WERI-Rb-1 (cell line): ENCODE data around the gene GNL3.

Source experiments
- DNase-seq: peaks from one replicate; pipeline ENCODE4 v3.0.0-alpha.2; 2020
- H3K27ac ChIP-seq: fragments of 250-450 bp; sonication (Bioruptor Pico); 2 replicates; pipeline ENCODE4 v1.5.1; 2020; ENCODE audit warnings: mild to moderate bottlenecking, moderate library complexity
- H3K27me3 ChIP-seq: fragments of 250-450 bp; sonication (Bioruptor Pico); 2 replicates; pipeline ENCODE4 v1.5.1; 2021; ENCODE audit warnings: mild to moderate bottlenecking, low read depth, moderate library complexity; ENCODE audit not compliant: insufficient read depth, severe bottlenecking
- H3K36me3 ChIP-seq: fragments of 250-450 bp; sonication (Bioruptor Pico); 2 replicates; pipeline ENCODE4 v1.5.1; 2020; ENCODE audit warnings: mild to moderate bottlenecking, moderate library complexity
- H3K4me3 ChIP-seq: 2 replicates; pipeline ENCODE4 v1.5.1; 2011; ENCODE audit warnings: low read depth, mild to moderate bottlenecking, control low read depth, low read length
- H3K9me3 ChIP-seq: fragments of 250-450 bp; sonication (Bioruptor Pico); 2 replicates; pipeline ENCODE4 v1.5.1; 2021; ENCODE audit warnings: mild to moderate bottlenecking, moderate library complexity; ENCODE audit not compliant: severe bottlenecking
- CTCF ChIP-seq: IDR thresholded peaks from 2 replicates; pipeline ENCODE4 v1.5.1; 2011; ENCODE audit warnings: low read depth, mild to moderate bottlenecking, control low read depth, inconsistent platforms, low read length

GNL3 gene

DNA sequence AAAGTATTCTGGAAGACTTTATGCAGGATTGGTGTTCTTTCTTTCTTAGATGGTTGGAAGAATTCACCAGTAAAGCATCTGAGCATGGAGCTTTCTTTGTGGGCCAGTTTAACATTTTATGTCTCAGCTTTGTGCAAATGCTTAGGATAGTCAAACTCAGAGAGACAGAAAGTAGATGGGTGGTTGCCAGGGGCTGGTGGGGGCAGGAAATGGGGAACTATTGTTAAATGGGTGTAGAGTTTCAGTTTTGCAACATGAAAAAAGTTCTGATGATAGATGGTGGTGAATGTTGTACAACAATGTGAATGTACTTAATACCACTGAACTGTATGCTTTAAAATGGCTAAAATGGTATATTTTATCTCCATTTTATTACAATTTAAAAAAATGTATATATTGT, 44.8 kb downstream of the GNL3 start:
- H3K27ac ChIP-seq, result no peak overlapping the region
- H3K9me3 ChIP-seq, result peaks cover 38% of the 10 kb centered on the region
- peaks cover 59% of the 10 kb centered on the region for H3K36me3 ChIP-seq
- no peak overlapping the region for H3K4me3 ChIP-seq
- no peak for DNase-seq
- TF ChIP-seq CTCF, result no peak
- no peaks in the 10 kb centered on the region for H3K27me3 ChIP-seq

- no peak for TF ChIP-seq CTCF
- DNase-seq, result no peak
- no peaks in the 10 kb centered on the region for H3K27me3 ChIP-seq
- peaks cover 68% of the 10 kb centered on the region for H3K36me3 ChIP-seq
- H3K27ac ChIP-seq, result peak overlapping the region; percentile 46
- peaks cover 38% of the 10 kb centered on the region for H3K9me3 ChIP-seq
- no peak overlapping the region for H3K4me3 ChIP-seq
Measured at GRCh38 chr3:52731590-52731989, 45.8 kb downstream of the GNL3 start.

- TF ChIP-seq CTCF, result no peak
- H3K36me3 ChIP-seq, result peaks cover 82% of the 10 kb centered on the region
Measured at GRCh38 chr3:52733256-52733891, 47.5 kb downstream of the GNL3 start.

DNA sequence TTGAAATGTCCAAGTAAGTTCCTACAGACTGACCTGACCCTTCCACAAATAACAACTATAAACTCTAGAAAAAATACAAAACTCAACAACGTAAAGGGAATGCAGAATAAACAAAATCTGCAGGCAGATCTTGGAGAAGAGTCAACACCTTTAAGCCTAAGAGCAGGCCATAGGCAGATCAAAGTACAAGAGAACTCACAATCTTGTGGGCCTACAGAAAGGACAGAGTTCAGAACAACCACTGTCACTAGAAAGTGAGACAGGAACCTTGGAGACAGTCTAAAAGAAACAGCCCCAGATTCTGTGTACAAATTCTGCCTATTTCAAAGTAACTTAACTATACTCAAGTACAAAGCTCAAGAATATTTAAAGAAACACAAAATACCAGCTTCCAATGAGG, 53.9 kb downstream of the GNL3 start:
- H3K27ac ChIP-seq, result no peak overlapping the region
- DNase-seq, result no peak
- no peak for TF ChIP-seq CTCF
- no peak overlapping the region for H3K4me3 ChIP-seq
- peaks cover 90% of the 10 kb centered on the region for H3K36me3 ChIP-seq
- no peaks in the 10 kb centered on the region for H3K27me3 ChIP-seq
- H3K9me3 ChIP-seq, result no peaks in the 10 kb centered on the region

More at GRCh38 chr3:52733256-52733891, 47.5 kb downstream of the GNL3 start:
- no peaks in the 10 kb centered on the region for H3K27me3 ChIP-seq
- no peak for DNase-seq
- H3K4me3 ChIP-seq, result no peak overlapping the region
- peaks cover 35% of the 10 kb centered on the region for H3K9me3 ChIP-seq
- H3K27ac ChIP-seq, result no peak overlapping the region

DNA sequence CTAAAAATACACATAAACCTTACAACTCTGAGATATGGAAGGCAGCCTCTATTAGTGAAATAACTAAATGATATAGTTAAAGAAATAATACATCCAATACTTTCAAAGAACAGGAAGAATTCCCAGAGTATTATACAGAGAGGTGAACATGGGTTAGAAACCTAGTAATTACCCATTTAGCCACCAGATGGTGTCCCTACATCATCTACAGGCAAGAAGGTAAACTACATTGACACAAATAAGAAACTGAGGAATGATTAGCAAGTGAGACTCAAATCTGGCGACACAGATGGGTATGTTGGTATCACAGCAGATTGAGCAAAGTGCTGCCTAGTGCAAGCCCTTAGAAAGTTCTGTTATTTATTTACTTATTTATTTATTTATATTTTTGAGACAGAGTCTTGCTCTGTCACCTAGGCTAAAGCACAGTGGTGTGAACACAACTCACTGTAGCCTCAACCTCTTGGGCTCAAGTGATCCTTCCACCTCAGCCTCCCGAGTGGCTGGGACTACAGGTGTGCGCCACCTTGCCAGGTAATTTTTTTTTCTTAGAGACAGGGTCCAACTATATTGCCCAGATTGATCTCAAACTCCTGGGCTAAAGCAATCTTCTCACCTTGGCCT, 56.7 kb downstream of the GNL3 start:
- no peak for DNase-seq
- H3K27me3 ChIP-seq, result no peaks in the 10 kb centered on the region
- H3K27ac ChIP-seq, result no peak overlapping the region
- peaks cover 86% of the 10 kb centered on the region for H3K36me3 ChIP-seq
- H3K9me3 ChIP-seq, result no peaks in the 10 kb centered on the region
- peak; percentile 32; the same call in 1 of the 2 replicates for TF ChIP-seq CTCF
- no peak overlapping the region for H3K4me3 ChIP-seq
